SHP77 (cell line): ENCODE data around the gene PCBP4.

Source experiments
- DNase-seq, 2 experiments: peaks; one replicate each; lab custom pipeline; 2025; lab: John Stamatoyannopoulos, UW

The PCBP4 gene

GRCh38 chr3:51971350-51971749 lies 4.1 kb upstream of the PCBP4 start:
- DNase-seq, result no peak

- DNase-seq, result peak in 1 of 2 experiments; percentile 22
These were observed 3.5 kb upstream of the PCBP4 start for GRCh38 chr3:51970606-51971300.

- no peak for DNase-seq
These were observed 2.6 kb upstream of the PCBP4 start for GRCh38 chr3:51969841-51970240.

GRCh38 chr3:51968883-51969678 lies 1.8 kb upstream of the PCBP4 start:
- DNase-seq, result no peak

- peak; percentile 44 to 46 for DNase-seq
These were observed 1.0 kb upstream of the PCBP4 start for GRCh38 chr3:51968170-51968775.

GRCh38 chr3:51966922-51967383 lies 301 bp downstream of the PCBP4 start:
- DNase-seq, result no peak

- DNase-seq, result no peak
These were observed 768 bp downstream of the PCBP4 start for GRCh38 chr3:51966486-51966885.

- DNase-seq, result no peak
These were observed 1.2 kb downstream of the PCBP4 start for GRCh38 chr3:51966016-51966415.

GRCh38 chr3:51964521-51964920 lies 2.7 kb downstream of the PCBP4 start:
- DNase-seq, result no peak

GRCh38 chr3:51963951-51964451 lies 3.3 kb downstream of the PCBP4 start:
- DNase-seq, result peak; percentile 76 to 78

- peak in 1 of 2 experiments; percentile 56 for DNase-seq
These were observed 4.3 kb downstream of the PCBP4 start for GRCh38 chr3:51962854-51963530.

GRCh38 chr3:51961602-51962569 lies 5.4 kb downstream of the PCBP4 start:
- DNase-seq, result no peak

GRCh38 chr3:51961011-51961410 lies 6.2 kb downstream of the PCBP4 start:
- DNase-seq, result no peak

- DNase-seq, result no peak
These were observed 6.9 kb downstream of the PCBP4 start for GRCh38 chr3:51960386-51960785.

GRCh38 chr3:51959651-51960050 lies 7.6 kb downstream of the PCBP4 start:
- no peak for DNase-seq

- no peak for DNase-seq
These were observed 8.4 kb downstream of the PCBP4 start for GRCh38 chr3:51958603-51959521.

GRCh38 chr3:51957520-51958205 lies 9.6 kb downstream of the PCBP4 start:
- no peak for DNase-seq

- DNase-seq, result peak; percentile 30 to 63
These were observed 11.1 kb downstream of the PCBP4 start for GRCh38 chr3:51955893-51956770.
